ENCODE measurements around the gene FCHSD2. TPM values are rescaled to one million over a fixed set of nuclear protein-coding genes. Genes with fewer than 3 reads are reported as not detected.
"Not testable (repeated sequence)": the region's sequence is repeated elsewhere in the genome, so short reads cannot be mapped to it uniquely, and the experiment has no call there.

The FCHSD2 gene
- polyA plus RNA-seq, 10 donors = 21.6 to 32.2 (median 25.8) TPM

GRCh38 chr11:73126804-73127480, 15.2 kb downstream of the FCHSD2 start:
- peak in 1 of 3 donors; percentile 52 for DNase-seq

- DNase-seq = no peak
Observed at GRCh38 chr11:73124800-73125199, 17.3 kb downstream of the FCHSD2 start.

- DNase-seq = not testable (repeated sequence)
Observed at GRCh38 chr11:73123892-73124291, 18.2 kb downstream of the FCHSD2 start.

- DNase-seq = no peak
Observed at GRCh38 chr11:73121692-73122091, 20.4 kb downstream of the FCHSD2 start.

- no peak for DNase-seq
Observed at GRCh38 chr11:73117071-73117470, 25.0 kb downstream of the FCHSD2 start.

- no peak for DNase-seq
Observed at GRCh38 chr11:73116636-73117035, 25.5 kb downstream of the FCHSD2 start.

GRCh38 chr11:73114835-73115220, 27.3 kb downstream of the FCHSD2 start:
- DNase-seq = no peak

- DNase-seq = no peak
Observed at GRCh38 chr11:73114110-73114834, 27.8 kb downstream of the FCHSD2 start.

- DNase-seq = no peak
Observed at GRCh38 chr11:73113426-73113825, 28.7 kb downstream of the FCHSD2 start.

GRCh38 chr11:73107597-73107996, 34.5 kb downstream of the FCHSD2 start:
- DNase-seq = no peak

- no peak for DNase-seq
Observed at GRCh38 chr11:73106347-73106746, 35.8 kb downstream of the FCHSD2 start.

GRCh38 chr11:73100578-73100977, 41.5 kb downstream of the FCHSD2 start:
- DNase-seq = no peak

GRCh38 chr11:73099512-73100266, 42.4 kb downstream of the FCHSD2 start:
- no peak for DNase-seq

- DNase-seq = peak in 1 of 3 donors; percentile 29
Observed at GRCh38 chr11:73095613-73096012, 46.5 kb downstream of the FCHSD2 start.

GRCh38 chr11:73091521-73092305, 50.4 kb downstream of the FCHSD2 start:
- no peak for DNase-seq

- DNase-seq = no peak
Observed at GRCh38 chr11:73087730-73088129, 54.4 kb downstream of the FCHSD2 start.

GRCh38 chr11:73085189-73085875, 56.8 kb downstream of the FCHSD2 start:
- DNase-seq = no peak

- no peak for DNase-seq
Observed at GRCh38 chr11:73078631-73079030, 63.5 kb downstream of the FCHSD2 start.

- no peak for DNase-seq
Observed at GRCh38 chr11:73077454-73077853, 64.7 kb downstream of the FCHSD2 start.

GRCh38 chr11:73074319-73074718, 67.8 kb downstream of the FCHSD2 start:
- DNase-seq = no peak

- DNase-seq = peak in 1 of 3 donors; percentile 37
Observed at GRCh38 chr11:73072935-73073481, 69.1 kb downstream of the FCHSD2 start.

Data from muscle of back (tissue), 11 donors.